ENCODE results near the gene MID1.

MID1 gene

GRCh38 chrX:10525381-10526120, 94.8 kb downstream of the MID1 start:
- DNase-seq: no peak

- no peak for DNase-seq
Observed at GRCh38 chrX:10524578-10524977, 95.8 kb downstream of the MID1 start.

GRCh38 chrX:10519761-10520160, 100.6 kb downstream of the MID1 start:
- DNase-seq: no peak

GRCh38 chrX:10519278-10519677, 101.1 kb downstream of the MID1 start:
- no peak for DNase-seq

GRCh38 chrX:10518073-10518472, 102.3 kb downstream of the MID1 start:
- no peak for DNase-seq

- DNase-seq: no peak
Observed at GRCh38 chrX:10516781-10517322, 103.5 kb downstream of the MID1 start.

GRCh38 chrX:10514891-10515290, 105.5 kb downstream of the MID1 start:
- no peak for DNase-seq

- DNase-seq: no peak
Observed at GRCh38 chrX:10513974-10514373, 106.4 kb downstream of the MID1 start.

GRCh38 chrX:10512741-10513140, 107.6 kb downstream of the MID1 start:
- no peak for DNase-seq

GRCh38 chrX:10512258-10512657, 108.1 kb downstream of the MID1 start:
- DNase-seq: no peak

- DNase-seq: no peak
Observed at GRCh38 chrX:10509397-10509796, 111.0 kb downstream of the MID1 start.

GRCh38 chrX:10508891-10509290, 111.5 kb downstream of the MID1 start:
- no peak for DNase-seq

GRCh38 chrX:10507876-10508275, 112.5 kb downstream of the MID1 start:
- DNase-seq: no peak

GRCh38 chrX:10507181-10507580, 113.2 kb downstream of the MID1 start:
- no peak for DNase-seq

GRCh38 chrX:10506781-10507180, 113.6 kb downstream of the MID1 start:
- DNase-seq: no peak

- DNase-seq: no peak
Observed at GRCh38 chrX:10505726-10506125, 114.7 kb downstream of the MID1 start.

GRCh38 chrX:10502961-10503360, 117.4 kb downstream of the MID1 start:
- DNase-seq: no peak

- no peak for DNase-seq
Observed at GRCh38 chrX:10501611-10502010, 118.8 kb downstream of the MID1 start.

- no peak for DNase-seq
Observed at GRCh38 chrX:10496345-10496965, 123.9 kb downstream of the MID1 start.

GRCh38 chrX:10495677-10496076, 124.7 kb downstream of the MID1 start:
- no peak for DNase-seq

- DNase-seq: no peak
Observed at GRCh38 chrX:10492250-10492649, 128.1 kb downstream of the MID1 start.

GRCh38 chrX:10486373-10486772, 134.0 kb downstream of the MID1 start:
- DNase-seq: no peak

GRCh38 chrX:10485326-10485725, 135.1 kb downstream of the MID1 start:
- DNase-seq: no peak

- DNase-seq: no peak
Observed at GRCh38 chrX:10484683-10485247, 135.6 kb downstream of the MID1 start.
